IPS-15b (cell line): ENCODE measurements around the gene UBE2E3.

Source experiments
- H3K27me3 ChIP-seq: one replicate; pipeline ENCODE4 v1.6.1; 2013; ENCODE audit warnings: low read length; ENCODE audit not compliant: control insufficient read depth, insufficient read depth
- H3K36me3 ChIP-seq: one replicate; pipeline ENCODE4 v1.6.1; 2013; ENCODE audit warnings: low read length; ENCODE audit not compliant: control insufficient read depth, insufficient read depth
- H3K4me1 ChIP-seq: one replicate; pipeline ENCODE4 v1.6.1; 2013; ENCODE audit warnings: mild to moderate bottlenecking, low read length; ENCODE audit not compliant: control insufficient read depth, insufficient read depth
- H3K4me3 ChIP-seq: one replicate; pipeline ENCODE4 v1.5.1; 2013; ENCODE audit warnings: low read depth, low read length
- H3K9ac ChIP-seq: one replicate; pipeline ENCODE4 v1.6.1; 2013; ENCODE audit warnings: low read depth, mild to moderate bottlenecking, low read length
- H3K9me3 ChIP-seq: one replicate; pipeline ENCODE4 v1.6.1; 2013; ENCODE audit warnings: mild to moderate bottlenecking, low read length; ENCODE audit not compliant: control insufficient read depth, insufficient read depth

Gene UBE2E3

GRCh38 chr2:180980943-180981911 is 822 bp downstream of the UBE2E3 start:
- peaks cover 28% of the 10 kb centered on the region for H3K4me1 ChIP-seq
- peak overlapping the region; percentile 63 for H3K9ac ChIP-seq
- no peaks in the 10 kb centered on the region for H3K27me3 ChIP-seq

GRCh38 chr2:180983468-180984242 is 3.2 kb downstream of the UBE2E3 start:
- Histone ChIP-seq H3K27me3 (no peaks in the 10 kb centered on the region), H3K36me3 (no peaks in the 10 kb centered on the region), H3K9me3 (no peaks in the 10 kb centered on the region), H3K9ac (no peak overlapping the region), H3K4me1 (peaks cover 32% of the 10 kb centered on the region), H3K4me3 (no peak overlapping the region)

More at GRCh38 chr2:180980943-180981911, 822 bp downstream of the UBE2E3 start:
- Histone ChIP-seq H3K36me3 (no peaks in the 10 kb centered on the region), H3K9me3 (no peaks in the 10 kb centered on the region), H3K4me3 (peak overlapping the region; percentile 65)

- Histone ChIP-seq H3K9me3 (no peaks in the 10 kb centered on the region), H3K4me3 (no peak overlapping the region), H3K4me1 (peaks cover 26% of the 10 kb centered on the region), H3K36me3 (no peaks in the 10 kb centered on the region), H3K27me3 (no peaks in the 10 kb centered on the region), H3K9ac (no peak overlapping the region)
Observed at GRCh38 chr2:180985771-180986395, 5.5 kb downstream of the UBE2E3 start.

GRCh38 chr2:180987146-180987545 is 6.7 kb downstream of the UBE2E3 start:
- Histone ChIP-seq H3K27me3 (no peaks in the 10 kb centered on the region), H3K4me1 (peaks cover 26% of the 10 kb centered on the region), H3K9me3 (no peaks in the 10 kb centered on the region), H3K36me3 (no peaks in the 10 kb centered on the region), H3K9ac (no peak overlapping the region), H3K4me3 (no peak overlapping the region)

GRCh38 chr2:180990337-180990736 is 9.9 kb downstream of the UBE2E3 start:
- H3K27me3 ChIP-seq: no peaks in the 10 kb centered on the region
- no peaks in the 10 kb centered on the region for H3K36me3 ChIP-seq
- H3K9me3 ChIP-seq: no peaks in the 10 kb centered on the region
- H3K4me1 ChIP-seq: peaks cover 12% of the 10 kb centered on the region
- no peak overlapping the region for H3K9ac ChIP-seq
- no peak overlapping the region for H3K4me3 ChIP-seq

GRCh38 chr2:180990794-180991193 is 10.4 kb downstream of the UBE2E3 start:
- Histone ChIP-seq H3K36me3 (no peaks in the 10 kb centered on the region), H3K9ac (no peak overlapping the region), H3K27me3 (no peaks in the 10 kb centered on the region), H3K4me3 (no peak overlapping the region), H3K9me3 (no peaks in the 10 kb centered on the region), H3K4me1 (peaks cover 10% of the 10 kb centered on the region)

GRCh38 chr2:180991361-180991760 is 11.0 kb downstream of the UBE2E3 start:
- Histone ChIP-seq H3K4me1 (peaks cover 8% of the 10 kb centered on the region), H3K27me3 (no peaks in the 10 kb centered on the region), H3K36me3 (no peaks in the 10 kb centered on the region), H3K9ac (no peak overlapping the region), H3K9me3 (no peaks in the 10 kb centered on the region), H3K4me3 (no peak overlapping the region)

- peaks cover 8% of the 10 kb centered on the region for H3K4me1 ChIP-seq
- H3K4me3 ChIP-seq: no peak overlapping the region
- H3K9me3 ChIP-seq: no peaks in the 10 kb centered on the region
- H3K36me3 ChIP-seq: no peaks in the 10 kb centered on the region
- H3K27me3 ChIP-seq: no peaks in the 10 kb centered on the region
- H3K9ac ChIP-seq: no peak overlapping the region
Observed at GRCh38 chr2:180991820-180992219, 11.4 kb downstream of the UBE2E3 start.

GRCh38 chr2:180992994-180993393 is 12.6 kb downstream of the UBE2E3 start:
- peaks cover 5% of the 10 kb centered on the region for H3K4me1 ChIP-seq
- H3K36me3 ChIP-seq: no peaks in the 10 kb centered on the region
- H3K9me3 ChIP-seq: no peaks in the 10 kb centered on the region
- H3K27me3 ChIP-seq: no peaks in the 10 kb centered on the region
- H3K9ac ChIP-seq: no peak overlapping the region
- H3K4me3 ChIP-seq: no peak overlapping the region

GRCh38 chr2:180999274-180999964 is 19.0 kb downstream of the UBE2E3 start:
- Histone ChIP-seq H3K27me3 (no peaks in the 10 kb centered on the region), H3K36me3 (no peaks in the 10 kb centered on the region), H3K9me3 (no peaks in the 10 kb centered on the region), H3K9ac (no peak overlapping the region), H3K4me1 (peaks cover 14% of the 10 kb centered on the region), H3K4me3 (no peak overlapping the region)

GRCh38 chr2:181004647-181005325 is 24.4 kb downstream of the UBE2E3 start:
- H3K4me1 ChIP-seq: peaks cover 14% of the 10 kb centered on the region
- H3K36me3 ChIP-seq: no peaks in the 10 kb centered on the region
- H3K4me3 ChIP-seq: no peak overlapping the region
- H3K27me3 ChIP-seq: no peaks in the 10 kb centered on the region
- H3K9ac ChIP-seq: no peak overlapping the region
- H3K9me3 ChIP-seq: no peaks in the 10 kb centered on the region
